KBM-7 (cell line): Measurements from ENCODE around the gene FAM53A.

Source experiments
- DNase-seq: peaks from one replicate; pipeline ENCODE4 v3.0.0-alpha.2; 2015
- in situ Hi-C: fragments of 300-500 bp; cut with MboI; formaldehyde crosslinking; loops from 2 replicates; pipeline ENCODE4 v1.14.3; 2020; ENCODE audit warnings: low sequenced_read_pairs, low pct_unique_long_range_greater_than_20kb, mixed read lengths

The FAM53A gene

GRCh38 chr4:1683736-1684505 lies at the start of gene FAM53A:
Gene FAM53A, minus strand, starts transcription at chr4:1684313. Its CDS starts 15,572 bp downstream, at chr4:1668741.
- in situ Hi-C loops, result no loop called here

GRCh38 chr4:1732911-1733310 lies 48.8 kb upstream of the FAM53A start:
- no peak for DNase-seq
- in situ Hi-C loops, result no loop called here

More at GRCh38 chr4:1683736-1684505, at the start of gene FAM53A:
- DNase-seq, result peak; percentile 57

- no peak for DNase-seq
- in situ Hi-C loops, result no loop called here
Observed at GRCh38 chr4:1731180-1731579, 47.1 kb upstream of the FAM53A start.

GRCh38 chr4:1730532-1731135 lies 46.5 kb upstream of the FAM53A start:
- DNase-seq, result no peak
- in situ Hi-C loops, result no loop called here

- DNase-seq, result no peak
- in situ Hi-C loops, result no loop called here
Observed at GRCh38 chr4:1728061-1728980, 44.2 kb upstream of the FAM53A start.

GRCh38 chr4:1727117-1728031 lies 43.3 kb upstream of the FAM53A start:
- peak; percentile 86 for DNase-seq
- in situ Hi-C loops, result no loop called here

- in situ Hi-C loops, result no loop called here
- peak; percentile 94 for DNase-seq
Observed at GRCh38 chr4:1726146-1726934, 42.2 kb upstream of the FAM53A start.

GRCh38 chr4:1725521-1725920 lies 41.4 kb upstream of the FAM53A start:
- in situ Hi-C loops, result no loop called here
- DNase-seq, result no peak

GRCh38 chr4:1723131-1723801 lies 39.2 kb upstream of the FAM53A start:
- DNase-seq, result peak; percentile 90
- in situ Hi-C loops, result no loop called here

- in situ Hi-C loops, result no loop called here
- DNase-seq, result no peak
Observed at GRCh38 chr4:1722551-1723118, 38.5 kb upstream of the FAM53A start.

- in situ Hi-C loops, result no loop called here
- DNase-seq, result peak; percentile 31
Observed at GRCh38 chr4:1721666-1722550, 37.8 kb upstream of the FAM53A start.

- DNase-seq, result peak; percentile 89
- in situ Hi-C loops, result no loop called here
Observed at GRCh38 chr4:1721003-1721665, 37.0 kb upstream of the FAM53A start, which contains the start of the genes TACC3 and TMEM129. Gene TACC3, plus strand, starts transcription at chr4:1721521. Its CDS starts 1,901 bp downstream, at chr4:1723422. Gene TMEM129, minus strand, starts transcription at chr4:1721323. Its CDS starts 486 bp downstream, at chr4:1720837.

GRCh38 chr4:1720163-1720983 lies 36.3 kb upstream of the FAM53A start:
- in situ Hi-C loops, result no loop called here
- peak; percentile 46 for DNase-seq

GRCh38 chr4:1718095-1718850 lies 34.2 kb upstream of the FAM53A start:
- no peak for DNase-seq
- in situ Hi-C loops, result no loop called here
